Putamen (tissue), 1 donor: ENCODE data around the gene PPP4R1.
"Not testable (repeated sequence)": the region's sequence is repeated elsewhere in the genome, so short reads cannot be mapped to it uniquely, and the experiment has no call there.

Source experiments
- DNase-seq: peaks from one replicate; pipeline ENCODE4 v3.0.0-alpha.2; 2016; ENCODE audit warnings: low spot score

PPP4R1 gene

DNA sequence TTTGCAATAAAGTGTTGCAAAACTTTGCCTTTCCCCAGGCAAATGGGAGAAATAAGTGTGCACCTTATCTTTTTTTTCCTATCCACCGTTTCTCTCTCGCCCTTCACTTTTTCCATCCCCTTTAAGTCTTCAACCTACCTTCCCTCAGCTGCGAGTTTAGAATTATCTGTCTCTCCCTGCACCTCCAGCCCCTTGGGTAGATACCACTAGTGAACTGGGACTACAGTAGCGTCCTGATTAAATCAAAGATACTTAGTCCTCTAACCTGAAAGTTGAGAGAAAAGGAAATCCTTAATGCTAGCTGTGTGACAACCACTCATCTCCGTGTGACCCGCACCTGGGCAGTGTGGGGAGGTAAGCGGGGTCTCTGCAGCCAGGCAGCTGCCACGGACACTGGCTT lies 16.1 kb upstream of the PPP4R1 start:
- no peak for DNase-seq

DNA sequence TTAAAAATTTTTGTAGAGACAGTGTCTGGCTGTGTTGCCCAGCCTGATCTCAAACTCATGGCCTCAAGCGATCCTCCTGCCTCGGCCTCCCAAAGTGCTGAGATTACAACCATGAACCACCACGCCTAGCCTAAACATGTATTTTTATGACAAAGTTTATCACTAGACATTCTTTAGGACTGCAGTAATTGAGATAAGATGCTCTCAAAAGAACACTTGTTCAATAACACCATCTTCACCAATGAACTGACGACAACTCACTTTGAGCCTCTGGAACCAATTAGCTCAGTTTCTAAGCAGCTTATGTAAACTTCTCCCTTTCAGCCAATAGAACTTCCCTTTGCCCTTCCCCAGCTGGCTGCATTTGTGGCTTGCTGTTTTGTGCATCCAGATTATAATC lies 15.3 kb upstream of the PPP4R1 start:
- no peak for DNase-seq

DNA sequence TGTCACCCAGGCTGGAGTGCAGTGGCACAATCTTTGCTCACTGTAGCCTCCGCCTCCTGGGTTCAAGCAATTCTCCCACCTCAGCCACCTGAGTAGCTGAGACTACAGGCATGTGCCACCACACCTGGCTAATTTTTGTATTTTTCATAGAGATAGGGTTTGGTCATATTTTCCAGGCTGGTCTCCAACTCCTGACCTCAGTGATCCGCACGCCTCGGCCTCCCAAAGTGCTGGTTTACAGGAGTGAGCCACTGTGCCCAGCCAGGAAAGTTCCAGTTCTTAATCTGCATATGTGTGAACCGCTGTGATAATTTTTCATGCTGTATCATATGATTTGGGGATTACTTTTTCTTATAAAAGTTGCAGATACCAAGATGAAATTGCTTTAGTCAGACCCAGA lies 14.6 kb upstream of the PPP4R1 start:
- no peak for DNase-seq

DNA sequence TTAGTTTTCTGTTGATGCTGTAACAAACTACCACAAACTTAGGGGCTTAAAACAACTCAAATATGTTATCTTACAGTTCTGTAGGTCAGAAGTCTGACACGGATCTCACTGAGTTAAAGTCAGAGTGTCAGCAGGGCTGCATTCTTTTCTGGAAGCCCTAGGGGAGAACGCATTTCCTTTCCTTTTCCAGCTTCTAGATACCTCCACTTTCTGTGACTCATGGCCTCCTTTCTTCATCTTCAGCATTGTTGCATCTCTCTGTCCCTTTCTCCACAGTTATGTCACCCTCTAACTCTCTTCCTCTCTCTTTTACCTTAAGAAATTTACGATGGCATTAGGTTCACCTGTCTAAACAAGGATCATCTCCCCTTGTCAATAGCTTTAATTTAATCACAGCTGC lies 13.3 kb upstream of the PPP4R1 start:
- DNase-seq, result no peak

DNA sequence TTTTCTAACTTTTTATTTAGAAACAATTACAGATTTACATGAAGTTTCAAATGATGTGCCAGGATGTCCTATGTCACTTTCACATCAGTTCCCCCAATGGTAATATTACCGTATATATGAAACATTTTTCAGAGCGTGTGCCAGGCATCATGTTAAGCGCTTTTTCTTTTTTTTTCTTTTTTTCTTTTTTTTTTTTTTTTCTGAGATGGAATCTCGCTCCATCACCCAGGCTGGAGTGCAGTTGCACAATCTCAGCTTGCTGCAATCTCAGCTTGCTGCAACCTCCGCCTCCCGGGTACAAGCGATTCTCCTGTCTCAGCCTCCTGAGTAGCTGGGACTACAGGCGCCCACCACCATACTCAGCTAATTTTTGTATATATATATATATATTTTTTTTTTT lies 5.6 kb upstream of the PPP4R1 start:
- DNase-seq, result no peak

DNA sequence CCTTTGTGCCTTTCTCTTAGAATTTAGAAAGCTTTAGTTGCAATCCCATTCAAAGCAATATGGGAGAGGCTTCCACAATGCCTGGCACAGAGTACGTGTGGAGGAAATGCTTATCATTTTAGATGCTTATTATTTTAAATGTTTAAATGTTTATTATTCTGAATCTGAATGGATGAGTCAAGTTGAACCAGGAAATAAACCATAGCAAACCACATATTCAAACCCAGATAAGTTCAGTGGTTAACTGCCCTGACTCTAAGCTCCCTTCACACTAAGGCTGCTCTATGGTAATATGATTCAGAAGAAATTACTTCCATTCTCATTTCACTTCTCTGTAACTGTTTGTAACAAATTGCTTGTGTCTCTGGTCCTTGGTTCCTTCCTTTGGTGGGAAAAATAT lies 5.2 kb upstream of the PPP4R1 start:
- no peak for DNase-seq

DNA sequence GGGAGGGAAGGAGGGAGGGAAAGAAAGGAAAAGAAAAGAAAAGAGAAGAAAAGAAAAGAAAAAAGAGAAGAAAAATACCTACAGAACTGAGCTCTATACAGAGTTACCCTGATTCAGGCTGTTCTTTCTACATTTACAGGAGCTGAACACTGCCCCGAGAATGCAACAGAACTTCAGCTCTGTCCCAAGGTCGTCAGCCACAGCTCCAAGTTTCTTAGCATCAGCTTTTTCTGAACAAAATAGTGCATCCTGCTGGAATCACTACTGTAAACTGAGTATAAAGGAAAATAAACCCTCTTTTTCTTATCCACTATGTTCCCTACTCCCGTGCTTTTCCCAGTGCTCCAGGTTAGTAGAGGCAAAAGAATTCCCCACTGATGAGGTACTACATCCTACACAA lies 4.7 kb upstream of the PPP4R1 start:
- DNase-seq, result no peak

DNA sequence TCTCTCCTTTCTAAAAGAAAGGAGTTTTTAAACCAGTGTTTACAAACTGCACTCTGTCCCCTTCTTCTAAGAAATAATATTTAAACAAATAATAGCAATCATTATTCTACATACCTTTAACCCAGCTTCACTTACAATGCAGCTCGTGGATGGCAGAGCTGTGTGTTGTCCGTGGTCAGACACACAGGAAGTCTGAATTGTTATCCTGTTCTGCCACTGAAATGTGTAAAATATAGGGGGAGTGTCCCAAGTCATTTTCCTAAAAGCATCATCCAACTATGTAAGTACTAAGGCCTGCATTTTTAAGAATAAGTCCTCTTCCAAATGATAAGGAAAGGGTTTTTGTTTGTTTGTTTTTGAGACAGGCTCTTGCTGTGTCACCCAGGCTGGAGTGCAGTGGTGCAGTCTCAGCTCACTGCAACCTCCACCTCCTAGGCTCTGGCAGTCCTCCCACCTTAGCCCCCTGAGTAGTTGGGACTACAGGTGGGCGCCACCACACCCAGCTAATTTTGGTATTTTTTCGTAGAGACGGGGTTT lies 2.7 kb upstream of the PPP4R1 start:
- no peak for DNase-seq

DNA sequence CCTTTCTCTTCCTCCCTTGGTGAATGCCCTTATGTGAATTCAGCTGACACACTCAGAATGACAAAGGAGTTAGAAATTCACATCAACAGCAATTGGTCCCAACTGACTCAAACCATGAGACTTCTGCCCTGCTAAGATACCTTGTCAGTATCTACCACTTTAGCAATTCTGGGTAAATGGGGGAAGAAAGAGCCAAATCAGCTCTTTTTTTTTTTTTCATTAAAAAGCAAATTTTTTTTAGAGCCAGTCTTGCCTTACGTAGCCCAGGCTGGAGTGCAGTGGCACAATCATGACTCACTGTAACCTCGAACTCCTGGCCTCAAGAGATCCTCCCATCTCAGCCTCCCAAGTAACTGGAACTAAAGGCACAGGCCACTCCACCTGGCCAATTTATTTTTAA lies 1.7 kb upstream of the PPP4R1 start:
- no peak for DNase-seq

DNA sequence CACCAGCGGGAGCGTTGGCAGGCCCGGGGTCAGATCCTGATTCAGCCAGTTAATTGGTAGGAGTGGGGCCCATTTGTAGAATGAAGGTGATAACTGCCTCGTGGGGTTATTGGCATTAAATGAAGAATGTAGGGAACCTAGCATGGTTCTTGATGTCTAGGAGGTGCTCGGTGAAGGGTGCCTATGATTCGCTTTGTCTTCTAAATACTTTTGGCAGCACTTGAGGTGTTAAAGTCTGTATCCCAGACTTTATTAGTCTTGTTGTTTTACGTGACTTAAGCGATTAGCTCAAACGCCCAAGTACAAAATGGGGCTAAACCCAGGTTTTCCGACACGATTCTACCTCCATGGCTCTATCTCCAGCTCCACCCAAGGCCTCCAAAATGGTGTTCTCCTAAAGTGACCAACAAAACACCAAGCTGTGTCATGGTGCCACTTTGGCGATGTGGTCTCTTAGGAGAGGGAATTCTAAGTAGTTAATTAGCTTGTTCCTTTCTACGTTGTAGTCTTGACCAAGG lies 980 bp upstream of the PPP4R1 start:
- DNase-seq, result no peak

DNA sequence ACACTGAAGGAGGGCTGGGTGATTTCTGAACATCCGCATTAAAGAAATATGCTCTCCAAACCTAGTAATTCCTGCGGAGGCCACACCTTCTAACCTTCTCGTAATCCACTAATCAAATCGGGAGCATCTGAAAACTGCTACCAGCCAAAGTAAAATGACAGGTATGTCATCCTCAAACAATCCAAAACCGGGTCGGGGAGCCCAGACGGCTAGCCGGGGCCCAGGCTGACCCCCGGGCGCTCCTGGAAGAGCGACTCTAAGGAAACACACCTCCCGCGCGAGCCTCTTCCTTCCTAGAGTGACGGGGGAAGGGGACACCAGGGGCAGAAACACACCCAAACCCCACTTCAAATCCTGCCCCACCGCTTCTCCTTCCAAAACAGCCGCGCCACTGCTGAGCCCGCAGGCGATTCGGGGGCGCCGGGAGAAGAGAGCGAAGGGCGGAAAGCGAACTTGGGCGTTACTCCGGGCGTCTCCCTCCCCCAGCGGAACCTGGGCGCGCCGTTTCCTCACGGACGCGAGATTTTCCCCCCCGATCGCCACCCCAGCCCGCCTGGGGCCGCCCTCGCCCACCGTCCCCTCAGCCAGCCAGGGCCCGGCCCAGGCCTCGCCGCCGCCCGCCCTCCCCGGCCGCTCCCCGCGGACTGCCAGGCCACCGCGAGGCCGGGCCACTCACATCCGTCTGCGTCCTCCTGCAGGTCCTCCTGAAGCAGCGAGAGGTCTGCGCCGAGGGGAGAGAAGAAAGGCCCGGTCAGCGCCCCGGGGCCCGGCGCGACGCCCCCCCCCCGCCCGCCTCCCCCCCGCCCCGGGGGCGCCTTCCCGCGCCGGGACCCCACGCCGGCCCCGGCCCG lies 584 bp downstream of the PPP4R1 start:
- DNase-seq, result peak; percentile 29

DNA sequence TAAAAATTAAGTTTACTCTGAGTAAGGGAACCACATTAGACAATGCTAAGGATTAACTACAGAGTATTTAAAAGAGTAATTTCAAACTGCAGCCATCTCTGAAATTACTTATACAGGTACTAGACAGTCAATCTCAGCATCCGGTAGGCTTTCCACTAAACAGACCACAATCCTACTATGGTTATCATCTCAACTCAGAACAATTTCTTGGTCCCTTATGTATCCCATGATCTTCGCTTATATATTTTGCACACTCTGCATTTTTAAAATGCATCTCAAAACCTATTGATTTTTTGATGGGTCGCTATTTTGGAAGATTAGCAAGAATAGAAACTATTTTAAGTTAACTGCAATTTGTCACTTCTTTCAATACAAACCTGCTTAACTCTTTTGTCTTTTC lies 1.4 kb downstream of the PPP4R1 start:
- no peak for DNase-seq

DNA sequence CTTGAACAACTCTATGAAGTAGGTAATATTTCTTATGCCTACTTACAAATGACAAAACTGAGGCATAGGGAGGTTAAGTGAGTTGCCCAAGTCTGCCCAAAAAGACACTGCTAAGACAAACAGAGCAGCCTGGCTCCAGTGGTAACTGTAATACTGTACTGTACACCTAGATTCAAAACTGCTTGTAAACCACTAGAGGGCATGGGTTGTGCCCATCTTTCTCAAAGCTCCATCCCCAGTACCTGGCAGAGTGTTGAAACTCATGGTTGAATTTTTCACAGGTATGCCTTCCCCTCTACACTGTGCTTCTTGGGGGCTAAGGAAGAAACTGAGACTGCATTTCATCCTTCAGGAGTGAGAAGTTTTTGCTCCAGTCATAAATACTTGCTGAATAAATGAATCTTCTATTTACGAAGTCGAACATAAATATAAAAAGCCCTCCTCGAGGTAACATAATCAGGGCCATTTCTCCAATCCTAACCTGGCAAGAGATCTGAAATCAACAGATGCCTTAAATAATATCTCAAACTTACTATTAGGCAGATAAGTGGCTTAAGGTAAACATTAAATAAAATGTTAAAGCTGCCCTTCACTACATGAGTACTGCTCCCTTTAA lies 2.0 kb downstream of the PPP4R1 start:
- peak; percentile 29 for DNase-seq

DNA sequence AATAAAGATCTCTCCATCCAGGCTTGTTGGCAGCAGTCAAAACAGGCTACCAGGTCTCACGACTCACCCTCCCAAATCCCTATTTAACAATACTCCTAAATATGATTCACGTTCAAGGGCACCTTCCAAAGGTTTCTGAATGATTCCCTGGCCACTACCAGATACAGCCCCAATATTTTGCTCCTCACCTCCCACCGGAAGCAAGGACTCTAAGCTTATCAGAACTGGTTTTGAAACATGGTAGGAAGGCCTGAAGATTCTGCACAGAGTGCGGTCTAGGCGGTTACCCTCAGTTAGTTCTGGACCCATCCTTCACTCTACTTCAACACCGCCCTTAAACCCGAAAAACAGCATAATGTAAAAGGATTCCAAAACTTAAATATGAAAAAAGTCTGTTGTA lies 5.2 kb downstream of the PPP4R1 start:
- DNase-seq, result no peak

DNA sequence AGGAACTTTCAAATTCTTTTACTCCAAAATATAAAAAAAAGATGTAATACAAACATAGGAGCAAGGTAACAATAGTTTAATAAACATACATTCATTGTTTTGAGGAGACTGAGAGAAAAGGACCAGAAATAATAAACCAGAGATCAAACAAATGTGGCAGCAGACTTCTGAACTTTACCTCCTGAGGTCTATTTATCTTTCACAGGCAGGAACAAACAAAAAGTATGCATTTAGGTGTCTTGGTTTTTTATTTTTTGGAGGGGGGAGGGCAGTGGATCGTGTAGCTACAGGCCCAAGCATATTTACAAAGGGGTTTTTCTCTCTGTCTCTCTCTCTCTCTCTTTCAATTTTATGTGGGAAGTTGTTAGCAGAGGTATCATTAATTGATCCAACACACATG lies 5.6 kb downstream of the PPP4R1 start:
- no peak for DNase-seq

DNA sequence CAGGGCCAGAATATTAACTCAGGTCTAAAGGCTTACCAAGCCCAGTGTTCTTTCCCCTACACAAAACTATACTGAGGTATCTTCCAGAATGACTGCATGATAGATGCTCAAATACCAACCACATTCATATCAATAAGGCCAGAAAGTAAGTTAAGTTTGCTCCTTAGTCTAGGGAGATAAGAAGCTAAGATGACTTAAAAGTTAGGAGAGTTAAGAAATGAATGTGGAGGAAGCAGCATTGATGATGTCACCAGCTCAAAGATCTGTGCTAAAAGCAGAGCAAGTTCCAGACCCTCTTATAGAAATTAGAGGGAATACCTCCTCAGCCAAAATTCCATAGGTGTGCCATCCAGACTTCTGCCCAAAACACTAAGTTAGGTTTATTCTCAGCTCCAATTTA lies 6.1 kb downstream of the PPP4R1 start:
- DNase-seq, result no peak

DNA sequence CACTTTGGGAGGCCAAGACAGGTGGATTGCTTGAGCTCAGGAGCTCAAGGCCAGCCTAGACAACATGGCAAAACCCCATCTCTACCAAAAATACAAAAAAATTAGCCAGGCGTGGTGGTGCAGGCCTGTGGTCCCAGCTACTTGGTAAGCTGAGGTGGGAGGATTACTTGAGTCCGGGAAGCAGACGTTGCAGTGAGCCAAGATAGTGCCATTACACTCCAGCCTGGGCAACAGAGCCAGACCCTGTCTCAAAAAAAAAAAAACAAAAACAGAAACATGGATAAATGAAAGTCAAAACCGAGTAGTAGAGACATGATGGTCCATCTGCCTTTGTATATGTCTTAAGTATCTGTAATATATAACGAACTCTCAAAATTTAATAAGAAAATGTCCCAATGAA lies 7.2 kb downstream of the PPP4R1 start:
- not testable (repeated sequence) for DNase-seq

DNA sequence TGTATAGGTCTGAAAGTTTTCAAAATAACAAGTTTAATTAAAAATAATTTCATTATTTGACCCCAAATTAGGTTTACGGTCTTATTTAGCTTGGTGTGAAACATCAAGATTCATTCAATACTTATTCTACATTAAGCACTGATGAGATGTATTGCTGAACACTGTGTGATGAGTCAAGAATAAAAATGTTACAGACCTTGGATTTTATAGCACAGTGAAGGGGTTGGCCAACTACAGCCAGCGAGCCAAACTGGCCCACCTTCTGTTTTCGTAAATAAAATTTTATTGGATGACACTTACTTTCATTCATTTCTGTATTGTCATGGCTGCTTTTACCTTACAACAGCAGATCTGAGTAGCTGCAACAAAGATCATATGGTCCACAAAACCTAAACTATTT lies 8.3 kb downstream of the PPP4R1 start:
- no peak for DNase-seq

DNA sequence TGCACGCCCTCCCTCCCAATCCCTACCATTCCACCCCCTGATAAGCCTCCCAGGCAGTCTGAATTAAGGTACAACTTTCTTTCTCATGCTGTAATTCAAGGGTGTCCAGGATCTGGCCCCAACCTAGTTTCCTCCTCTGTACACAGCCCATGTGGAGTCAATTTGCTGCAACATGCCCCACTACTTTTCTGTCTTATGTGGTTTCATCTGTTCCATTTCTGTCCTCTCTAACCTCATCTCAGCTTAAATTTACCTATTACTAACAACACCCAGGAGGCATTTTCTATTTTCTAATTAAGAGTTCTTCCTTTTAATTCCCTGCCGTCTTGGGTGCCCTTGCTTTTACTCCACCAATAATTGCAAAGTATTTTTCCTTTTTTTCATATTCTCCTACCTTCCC lies 10.0 kb downstream of the PPP4R1 start:
- no peak for DNase-seq

DNA sequence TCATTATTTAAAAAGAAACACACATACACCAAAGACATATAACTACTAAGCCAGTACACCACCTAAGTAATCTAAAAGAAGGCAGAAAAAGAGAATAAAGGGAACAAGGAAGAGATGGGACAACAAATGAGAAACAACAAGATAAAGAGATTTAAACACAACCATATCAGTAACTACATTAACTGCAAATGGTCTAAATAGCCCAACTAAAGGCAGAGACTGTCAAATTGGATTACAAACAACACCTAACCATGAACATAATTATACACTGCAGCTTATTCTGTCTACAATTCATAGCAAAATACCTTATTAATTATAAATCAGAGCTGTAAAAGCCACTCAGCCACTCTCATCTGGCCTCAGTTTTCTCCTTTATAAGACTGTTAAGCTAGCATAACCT lies 15.0 kb downstream of the PPP4R1 start:
- DNase-seq, result no peak

DNA sequence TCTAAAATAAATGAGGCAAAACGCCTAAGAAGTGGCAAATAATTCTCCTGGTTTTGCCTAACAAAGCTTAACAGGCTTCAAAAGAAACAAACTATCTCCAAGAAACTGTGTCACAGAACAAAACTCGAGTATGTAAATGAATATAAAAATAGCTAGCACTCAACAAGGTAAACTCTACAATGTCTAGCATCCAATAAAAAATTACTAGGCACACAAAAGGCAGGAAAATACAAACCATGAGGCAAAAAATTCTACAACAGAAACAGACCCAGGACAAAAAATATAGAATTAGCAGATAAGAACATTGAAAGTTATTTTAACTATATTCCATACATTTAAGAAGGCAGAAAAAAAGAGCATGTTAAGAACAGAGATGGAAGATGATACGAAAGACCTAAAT lies 16.8 kb downstream of the PPP4R1 start:
- no peak for DNase-seq

DNA sequence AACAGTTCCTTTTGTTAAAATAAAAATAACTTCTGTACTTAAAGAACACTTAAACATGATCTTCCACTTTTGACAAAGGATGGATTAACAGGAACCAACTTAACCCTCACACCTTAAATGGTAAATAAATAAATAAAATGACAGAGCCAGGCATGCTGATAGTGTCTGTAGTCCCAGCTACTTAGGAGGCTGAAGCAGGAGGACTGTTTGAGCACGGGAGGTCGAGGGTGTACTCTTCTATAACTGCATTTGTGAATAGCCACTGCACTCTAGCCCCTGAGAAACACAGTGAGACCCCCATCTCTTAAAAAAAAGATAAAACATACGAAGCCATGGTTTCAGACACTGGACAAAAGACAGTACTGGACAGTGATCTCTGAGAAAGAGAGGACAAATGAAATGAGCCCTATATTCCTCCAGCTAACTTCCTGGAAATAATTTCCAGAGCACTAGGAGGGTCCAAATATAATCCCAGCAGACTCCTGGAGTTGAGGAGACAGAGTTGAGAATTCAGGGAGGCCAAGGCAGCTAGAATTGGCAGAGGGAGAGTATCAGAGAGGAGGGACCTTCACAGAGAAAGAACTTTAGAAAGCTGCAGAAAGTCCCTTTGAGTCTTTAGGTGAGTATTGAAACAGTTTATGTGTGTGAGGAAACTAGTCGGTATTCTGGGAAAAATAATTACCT lies 17.4 kb downstream of the PPP4R1 start:
- no peak for DNase-seq

DNA sequence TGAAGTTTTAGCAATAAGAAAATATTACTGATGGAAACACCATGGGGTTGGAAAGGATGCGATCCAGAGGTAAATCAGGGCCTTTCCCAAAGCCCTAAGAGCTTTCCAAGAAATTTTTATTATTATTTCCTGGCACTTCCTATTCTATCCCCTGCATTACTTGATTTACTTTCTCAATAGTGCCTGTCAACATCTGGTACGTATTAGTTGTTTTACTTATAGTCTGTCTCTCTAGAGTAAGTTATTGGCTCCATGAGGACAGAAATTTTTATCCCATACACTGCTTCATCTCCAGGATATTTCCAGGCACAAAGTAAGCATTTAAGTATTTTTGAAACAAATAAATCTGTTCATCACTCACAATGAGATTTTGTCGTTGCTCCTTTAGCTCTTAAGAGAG lies 18.1 kb downstream of the PPP4R1 start:
- DNase-seq, result no peak
